AG09309 (cell line): ENCODE measurements around the gene SHC2.

Experiments used
- DNase-seq: peaks from one replicate; pipeline ENCODE4 v3.0.0-alpha.2; 2010; ENCODE audit warnings: low read depth
- H3K4me3 ChIP-seq: 2 replicates; pipeline ENCODE4 v1.5.1; 2011; ENCODE audit warnings: mild to moderate bottlenecking, low read depth, low read length, moderate library complexity; ENCODE audit not compliant: control insufficient read depth
- CTCF ChIP-seq: IDR thresholded peaks from 2 replicates; pipeline ENCODE4 v1.5.1; 2011; ENCODE audit warnings: mild to moderate bottlenecking, low read depth, low read length, inconsistent platforms; ENCODE audit not compliant: insufficient read depth, control insufficient read depth; ENCODE audit errors: missing control alignments

SHC2 gene

GRCh38 chr19:465056-465816 lies 4.4 kb upstream of the SHC2 start:
- no peak overlapping the region for H3K4me3 ChIP-seq
- DNase-seq = no peak
- no peak for TF ChIP-seq CTCF

- H3K4me3 ChIP-seq = no peak overlapping the region
- no peak for DNase-seq
- no peak for TF ChIP-seq CTCF
These were observed 3.3 kb upstream of the SHC2 start for GRCh38 chr19:464208-464545.

DNA sequence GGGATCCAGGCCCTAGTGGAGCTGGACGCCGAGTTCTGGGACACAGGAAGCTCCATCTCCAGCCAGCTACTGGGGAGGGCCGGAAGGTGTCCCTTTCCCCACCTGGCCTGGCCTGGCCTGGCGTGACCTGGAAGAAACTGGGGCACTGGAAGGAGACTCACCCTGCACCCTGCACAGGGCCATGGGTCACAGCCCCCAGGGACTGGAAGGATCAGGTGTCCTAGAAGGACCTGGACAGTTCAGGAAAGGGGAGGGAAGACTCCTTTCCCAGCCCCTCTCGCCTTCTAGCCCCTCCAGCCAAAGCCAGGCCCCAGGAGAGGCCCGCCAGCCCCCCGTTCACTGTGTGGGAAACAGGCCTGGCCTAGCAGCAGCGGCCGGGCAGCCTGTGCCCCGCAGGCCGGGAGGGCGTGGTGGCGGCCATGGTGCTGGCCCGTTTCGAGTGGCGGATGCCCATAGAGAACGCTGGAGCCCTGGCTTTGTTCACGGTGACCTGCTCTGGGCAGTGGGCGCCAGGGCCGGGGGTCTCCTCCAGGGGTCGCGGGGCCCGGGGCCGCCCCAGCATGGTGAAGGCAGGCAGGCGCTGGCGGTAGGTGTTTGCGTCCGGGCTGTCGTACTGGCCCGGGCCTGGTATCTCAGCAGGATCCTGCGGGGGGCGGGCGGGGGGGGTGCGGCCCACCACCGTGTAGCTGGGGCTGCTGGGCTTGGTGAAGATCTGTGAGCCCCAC lies 2.8 kb upstream of the SHC2 start:
- no peak for DNase-seq
- no peak overlapping the region for H3K4me3 ChIP-seq
- no peak for TF ChIP-seq CTCF

DNA sequence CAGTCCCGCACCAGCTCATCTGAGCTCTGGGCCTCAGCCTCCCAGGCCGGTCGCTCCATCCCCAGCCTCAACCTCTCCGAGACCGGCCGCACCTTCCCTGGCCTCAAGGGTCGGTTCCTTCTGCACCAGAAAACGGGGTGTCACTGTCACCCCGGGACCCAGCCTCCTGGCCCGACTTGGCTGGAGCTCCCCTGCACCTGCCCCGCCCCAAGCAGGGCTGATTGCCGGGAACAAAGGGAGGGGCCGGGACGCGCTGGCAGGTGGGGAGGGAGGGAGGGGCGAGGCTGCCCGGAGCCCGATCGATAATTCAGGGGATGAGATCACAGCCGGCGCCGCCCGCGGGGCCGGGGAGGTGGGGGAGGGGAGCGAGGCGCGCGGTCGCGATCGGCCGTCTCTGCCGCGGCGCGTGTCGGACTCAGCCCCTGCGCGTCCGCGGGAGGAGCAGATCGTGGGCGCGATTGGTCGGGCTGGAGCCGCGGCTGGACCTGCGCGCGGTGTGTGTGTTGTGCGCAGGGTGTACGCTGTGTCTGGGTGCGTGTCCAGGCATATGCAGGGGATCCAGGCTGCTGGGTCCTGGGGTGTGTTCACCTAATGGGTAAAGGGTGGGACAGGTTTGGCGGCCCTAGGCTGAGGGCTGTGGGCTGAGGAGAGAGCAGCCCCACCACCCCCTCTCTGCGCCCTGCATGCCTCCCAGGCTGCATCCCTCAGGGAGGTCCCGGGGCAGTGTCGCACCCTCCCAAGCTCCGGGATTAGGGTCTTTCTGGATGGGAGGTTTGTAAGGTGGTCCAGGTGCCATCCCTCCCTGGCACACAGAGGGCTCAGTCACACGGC lies 1.1 kb upstream of the SHC2 start:
- H3K4me3 ChIP-seq = no peak overlapping the region
- TF ChIP-seq CTCF = no peak
- DNase-seq = no peak

- peak overlapping the region; percentile 3 for H3K4me3 ChIP-seq
- TF ChIP-seq CTCF = no peak
- no peak for DNase-seq
These were observed 915 bp downstream of the SHC2 start for GRCh38 chr19:459724-460511.

DNA sequence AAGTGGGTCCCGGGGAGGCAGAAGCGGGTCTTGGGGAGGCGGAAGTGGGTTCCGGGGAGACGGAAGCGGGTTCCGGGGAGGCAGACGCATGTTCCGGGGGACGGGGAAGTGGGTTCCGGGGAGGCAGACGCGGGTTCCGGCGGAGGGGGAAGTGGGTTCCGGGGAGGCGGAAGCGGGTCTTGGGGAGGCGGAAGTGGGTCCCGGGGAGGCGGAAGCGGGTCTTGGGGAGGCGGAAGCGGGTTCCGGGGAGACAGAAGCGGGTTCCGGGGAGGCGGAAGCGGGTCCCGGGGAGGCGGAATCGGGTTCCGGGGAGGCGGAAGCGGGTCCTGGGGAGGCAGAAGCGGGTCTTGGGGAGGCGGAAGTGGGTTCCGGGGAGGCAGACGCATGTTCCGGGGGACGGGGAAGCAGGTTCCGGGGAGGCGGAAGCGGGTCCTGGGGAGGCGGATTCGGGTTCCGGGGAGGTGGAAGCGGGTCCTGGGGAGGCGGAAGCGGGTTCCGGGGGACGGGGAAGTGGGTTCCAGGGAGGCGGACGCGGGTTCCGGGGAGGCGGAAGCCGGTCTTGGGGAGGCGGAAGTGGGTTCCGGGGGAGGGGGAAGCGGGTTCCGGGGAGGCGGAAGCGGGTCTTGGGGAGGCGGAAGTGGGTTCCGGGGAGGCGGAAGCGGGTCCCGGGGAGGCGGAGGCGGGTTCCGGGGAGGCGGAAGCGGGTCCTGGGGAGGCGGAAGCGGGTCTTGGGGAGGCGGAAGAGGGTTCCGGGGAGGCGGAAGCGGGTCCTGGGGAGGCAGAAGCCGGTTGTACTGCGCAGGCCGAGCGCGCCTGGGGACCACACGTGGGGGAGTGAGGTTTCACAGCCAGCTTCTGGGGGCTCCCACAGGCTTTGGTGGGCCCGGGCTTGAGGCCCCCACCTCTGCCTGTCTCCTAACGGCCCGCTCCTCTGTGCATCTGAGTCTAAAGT lies 2.5 kb downstream of the SHC2 start:
- DNase-seq = no peak
- TF ChIP-seq CTCF = no peak

More for the DNA sequence above, 2.5 kb downstream of the SHC2 start:
- H3K4me3 ChIP-seq = no peak overlapping the region
